Fibroblast of the conjunctiva (primary cell): ENCODE data around the gene ASB15.

Source experiments
- DNase-seq: peaks from one replicate; pipeline ENCODE4 v3.0.0-alpha.2; 2010; ENCODE audit warnings: low read depth

Gene ASB15

DNA sequence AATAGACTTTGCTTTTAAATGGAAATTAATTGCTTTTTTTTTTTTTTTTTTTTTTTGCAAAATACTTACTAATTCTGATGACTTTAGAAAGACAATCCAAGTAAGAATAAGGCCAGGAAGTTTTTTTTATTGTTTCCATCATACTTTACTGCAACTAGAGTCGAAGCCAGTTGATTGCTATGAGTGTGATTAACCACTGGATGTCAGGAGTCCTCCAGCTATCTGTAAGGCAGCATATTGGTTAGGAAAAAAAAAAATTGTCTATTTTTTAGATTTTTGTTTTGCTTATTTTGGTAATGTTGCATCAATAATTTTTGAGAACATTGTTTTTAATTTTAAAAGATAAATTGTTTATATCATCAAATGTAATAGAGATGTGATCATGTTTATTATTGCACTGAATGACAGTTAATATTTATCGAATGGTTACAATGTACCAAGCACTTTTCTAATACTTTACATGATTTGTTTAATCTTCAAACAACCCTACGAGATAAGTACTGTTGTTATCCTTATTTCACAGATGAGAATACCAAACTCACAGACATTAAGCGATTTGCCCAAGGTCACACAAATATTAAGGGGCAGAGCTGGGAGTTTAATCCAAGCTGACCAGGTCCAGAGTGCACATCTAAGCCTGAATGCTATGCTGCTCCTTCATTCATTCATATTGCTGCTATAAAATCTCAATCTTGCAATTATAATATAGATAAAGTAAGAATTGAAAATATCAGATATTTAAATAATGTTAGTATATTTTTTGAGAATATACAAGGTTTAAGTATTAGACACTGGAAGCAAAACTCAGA lies 34.1 kb downstream of the ASB15 start:
- peak; percentile 47 for DNase-seq

DNA sequence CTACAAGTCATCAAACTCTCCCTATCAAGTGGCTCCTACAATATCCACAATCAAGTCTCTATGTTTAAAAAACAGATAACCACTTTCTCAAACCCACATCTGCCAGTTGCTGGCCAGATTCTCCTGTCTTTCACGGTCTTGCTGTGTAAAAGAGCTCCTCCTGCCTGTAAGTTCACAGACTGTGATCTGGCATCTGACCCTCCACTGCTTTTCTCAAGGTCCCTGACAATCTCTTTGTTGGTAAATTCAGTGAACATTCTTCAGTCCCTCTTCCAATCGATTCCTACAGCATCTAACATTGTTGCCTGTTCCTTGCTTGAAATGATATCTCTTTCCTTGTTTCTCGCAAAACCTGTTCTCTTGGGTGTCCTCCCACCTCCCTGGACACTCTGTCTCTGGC lies 35.6 kb downstream of the ASB15 start:
- DNase-seq: no peak

DNA sequence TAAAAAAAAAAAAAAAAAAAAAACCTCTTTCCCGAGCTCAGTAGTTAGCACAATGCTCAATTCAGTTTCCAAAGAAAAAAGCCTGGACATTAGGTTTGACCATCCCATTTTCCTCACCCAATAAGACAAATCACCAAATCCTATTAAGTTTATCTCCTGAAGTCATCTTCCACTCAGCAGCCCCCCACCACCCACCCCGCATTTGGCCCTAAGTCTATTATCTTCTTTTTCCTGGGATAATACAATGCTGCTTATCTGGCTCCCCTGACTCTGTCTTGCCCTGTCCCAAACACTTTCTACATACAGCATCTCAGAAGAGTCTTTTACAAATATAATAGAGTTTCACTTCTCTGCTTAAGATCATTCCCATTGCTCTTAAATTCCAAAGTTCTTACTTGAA lies 36.3 kb downstream of the ASB15 start:
- DNase-seq: no peak

DNA sequence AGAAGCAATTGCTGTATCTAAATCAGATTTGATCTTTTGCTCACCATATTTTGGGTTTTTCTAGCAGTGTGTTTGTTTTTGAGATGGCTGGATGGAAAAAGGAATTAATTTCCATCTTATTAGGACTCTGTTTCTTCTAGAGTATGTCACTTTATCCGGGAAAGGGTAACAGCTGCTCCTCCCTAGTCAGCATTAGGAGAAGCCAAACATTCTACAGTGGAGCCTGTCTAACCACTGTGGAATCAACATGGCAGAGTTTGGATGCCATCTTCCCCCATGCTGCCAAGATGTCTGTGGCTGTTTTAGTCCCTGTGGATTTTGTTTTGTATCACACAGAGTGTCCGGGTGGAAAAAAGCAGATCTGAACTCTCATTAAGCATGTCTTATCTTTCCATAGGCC lies 38.0 kb downstream of the ASB15 start:
- no peak for DNase-seq

DNA sequence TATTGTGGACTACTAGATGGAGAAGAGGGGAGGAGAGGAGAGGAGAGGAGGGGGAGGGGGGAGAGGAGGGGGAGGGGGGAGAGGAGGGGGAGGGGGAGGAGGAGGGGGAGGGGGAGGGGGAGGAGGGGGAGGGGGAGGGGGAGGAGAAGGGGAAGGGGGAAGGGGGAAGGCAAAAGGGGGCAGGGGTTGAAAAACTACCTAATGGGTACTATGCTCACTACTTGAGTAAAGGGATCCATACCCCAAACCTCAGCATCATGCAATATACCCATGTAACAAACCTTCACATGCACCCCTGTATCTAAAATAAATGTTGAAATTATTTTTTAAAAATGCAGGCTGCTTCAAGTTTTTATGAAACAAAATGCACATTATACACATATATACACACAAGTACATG lies 39.0 kb downstream of the ASB15 start:
- no peak for DNase-seq

DNA sequence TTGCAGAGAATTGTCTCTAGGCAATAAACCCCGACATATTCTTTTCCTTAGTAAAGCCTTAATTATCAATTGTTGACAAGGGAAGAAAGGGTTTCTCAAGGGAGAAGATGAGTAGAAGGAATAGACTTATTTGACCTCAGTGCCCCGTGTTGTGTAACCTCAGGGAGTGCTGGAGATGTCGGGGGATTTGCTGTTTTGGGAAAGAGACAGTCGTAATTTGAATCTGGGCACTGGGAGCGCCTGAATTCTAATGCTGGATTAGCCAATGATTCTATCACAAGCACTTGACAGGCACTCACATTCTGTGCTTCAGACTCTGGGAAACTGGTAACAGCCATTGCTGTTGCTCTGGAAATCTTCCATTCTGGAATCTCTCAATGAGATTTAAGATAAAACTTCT lies 40.3 kb downstream of the ASB15 start:
- DNase-seq: no peak

DNA sequence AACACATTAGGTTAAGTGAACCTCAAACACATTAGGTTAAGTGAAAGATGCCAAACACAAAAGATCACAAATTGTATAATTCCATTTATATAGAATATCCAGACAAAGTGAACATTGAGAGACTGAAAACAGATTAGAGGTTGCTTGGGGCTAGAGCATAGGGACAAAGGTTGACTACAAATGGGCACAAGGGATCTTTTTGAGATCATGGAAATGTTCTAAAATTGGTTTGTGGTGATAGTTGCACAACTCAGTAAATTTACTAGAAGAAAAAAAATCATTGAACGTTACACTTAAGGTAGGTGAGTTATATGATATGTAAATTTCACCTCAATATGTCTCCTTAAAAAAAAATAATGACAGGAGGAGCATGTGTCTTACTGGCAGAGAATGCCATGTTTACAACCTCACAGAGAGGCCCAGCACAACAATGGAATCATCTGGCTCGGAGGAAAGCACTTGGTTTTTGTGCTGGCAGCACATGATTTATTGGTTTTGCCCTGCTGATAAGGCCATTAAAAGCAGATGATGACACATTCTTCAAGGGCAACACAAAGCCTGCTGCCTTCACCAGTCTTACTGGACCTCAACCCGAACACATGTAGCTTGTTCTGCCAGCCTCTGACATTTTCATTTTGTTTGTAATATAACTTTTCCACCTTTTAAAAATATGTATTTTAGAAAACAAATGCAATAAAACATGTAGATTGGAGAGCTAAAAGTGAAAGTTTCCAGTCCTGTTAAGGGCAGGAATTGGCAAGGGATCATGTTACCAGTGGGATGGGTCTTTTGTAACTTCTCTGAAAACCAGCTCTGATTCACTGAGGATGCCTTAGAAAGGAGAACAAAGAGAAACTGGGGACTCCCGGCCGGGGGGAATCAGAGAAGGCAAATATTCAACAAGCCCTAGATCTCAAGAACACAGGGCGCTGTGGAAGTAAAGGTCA lies 42.1 kb downstream of the ASB15 start:
- DNase-seq: peak; percentile 53

DNA sequence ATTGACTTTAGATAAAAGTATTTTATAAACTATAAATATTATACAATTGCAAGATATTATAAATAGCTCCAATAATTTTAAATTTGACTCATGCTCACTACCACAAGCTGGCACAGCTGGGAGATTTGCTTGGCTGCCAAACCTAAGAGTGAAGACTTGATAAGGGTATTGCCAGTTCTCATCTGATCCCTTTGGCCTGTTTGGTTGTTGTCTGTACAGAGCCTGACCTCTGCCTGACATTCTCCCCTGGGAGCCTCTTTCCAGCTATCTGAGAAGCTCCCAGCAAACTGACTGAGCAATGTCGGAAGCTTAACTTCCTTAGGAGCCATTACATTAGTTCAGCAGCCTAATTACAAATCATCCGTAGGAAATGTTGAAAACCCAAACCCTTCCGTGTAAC lies 43.9 kb downstream of the ASB15 start:
- no peak for DNase-seq

DNA sequence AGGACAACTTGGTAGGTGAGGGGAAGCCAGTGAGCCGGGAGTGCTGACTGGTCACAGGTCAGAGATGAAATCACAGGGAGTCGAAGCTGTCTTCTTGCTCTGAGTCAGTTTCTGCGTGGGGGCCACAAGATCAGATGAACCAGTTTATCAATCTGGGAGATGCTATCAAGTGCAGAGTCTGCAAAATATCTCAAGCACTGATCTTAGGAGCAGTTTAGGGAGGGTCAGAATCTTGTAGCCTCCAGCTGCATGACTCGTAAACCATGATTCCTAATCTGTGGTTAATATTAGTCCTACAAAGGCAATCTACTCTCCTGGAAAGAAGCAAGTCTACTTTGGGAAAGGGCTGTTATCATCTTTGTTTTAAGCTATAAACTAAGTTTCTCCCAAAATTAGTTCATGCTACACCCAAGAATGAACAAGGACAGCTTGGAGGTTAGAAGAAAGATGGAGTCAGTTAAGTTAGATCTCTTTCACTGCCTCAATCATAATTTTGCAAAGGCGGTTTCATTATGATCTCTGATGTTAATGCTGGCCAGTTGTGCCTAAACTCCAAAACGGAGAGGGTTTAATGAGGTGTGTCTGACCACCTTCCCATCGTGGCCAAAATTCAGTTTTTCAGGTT lies 45.6 kb downstream of the ASB15 start:
- DNase-seq: no peak

DNA sequence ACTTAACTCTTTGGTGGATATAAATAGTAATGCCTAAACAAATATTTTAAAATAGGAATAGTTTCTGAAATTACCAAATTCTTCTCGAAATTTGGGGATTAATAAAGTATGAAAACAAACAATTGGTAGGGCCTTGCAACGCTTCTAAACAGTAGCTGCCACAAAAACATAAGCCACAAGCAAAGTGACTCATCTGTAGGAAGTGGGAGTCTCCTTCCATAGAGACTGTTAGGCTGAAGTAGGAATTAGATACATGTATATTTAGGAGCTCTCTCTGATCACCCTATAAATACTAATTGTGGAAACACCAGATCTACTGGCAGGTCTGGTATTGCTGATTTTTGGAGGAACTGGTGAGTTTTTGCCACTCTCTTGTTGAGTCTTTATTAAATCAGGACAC lies 48.3 kb downstream of the ASB15 start:
- DNase-seq: no peak

DNA sequence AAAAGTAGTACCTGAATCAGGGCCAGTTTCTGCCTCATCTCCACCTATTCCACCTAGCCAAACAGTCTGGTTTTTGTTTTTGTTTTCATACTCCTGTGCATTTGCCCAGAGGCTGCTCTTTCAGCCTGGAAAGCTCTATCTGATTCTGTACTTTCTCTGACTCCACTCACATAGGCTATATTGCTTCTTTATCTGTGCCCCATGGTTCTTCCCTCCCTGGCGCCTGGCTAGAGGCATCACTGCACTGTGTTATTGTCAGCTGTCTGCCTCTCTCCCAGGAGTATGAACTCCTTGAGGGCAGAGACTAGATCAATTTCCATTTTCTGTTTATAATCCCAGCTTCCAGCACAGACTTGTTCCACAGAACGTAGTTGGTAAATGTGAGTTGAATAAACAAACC lies 49.0 kb downstream of the ASB15 start:
- no peak for DNase-seq

DNA sequence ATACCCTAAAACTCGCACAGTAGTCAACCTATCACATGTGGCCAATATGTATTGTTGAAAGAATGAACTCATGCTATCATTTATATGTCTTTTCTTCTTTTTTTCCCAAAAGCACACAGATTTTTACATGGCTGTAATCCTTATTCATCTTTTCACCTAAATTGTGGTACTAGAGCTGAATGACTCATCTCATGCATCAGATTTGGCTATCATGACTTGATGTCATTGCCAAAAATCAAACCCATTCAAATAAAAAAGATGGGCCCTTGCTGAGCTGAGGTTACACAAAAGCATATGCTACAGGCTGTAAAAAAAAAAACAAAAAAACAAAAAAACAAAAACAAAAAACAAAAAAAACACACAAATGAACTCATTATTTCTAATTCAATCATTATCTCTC lies 50.8 kb downstream of the ASB15 start:
- no peak for DNase-seq

DNA sequence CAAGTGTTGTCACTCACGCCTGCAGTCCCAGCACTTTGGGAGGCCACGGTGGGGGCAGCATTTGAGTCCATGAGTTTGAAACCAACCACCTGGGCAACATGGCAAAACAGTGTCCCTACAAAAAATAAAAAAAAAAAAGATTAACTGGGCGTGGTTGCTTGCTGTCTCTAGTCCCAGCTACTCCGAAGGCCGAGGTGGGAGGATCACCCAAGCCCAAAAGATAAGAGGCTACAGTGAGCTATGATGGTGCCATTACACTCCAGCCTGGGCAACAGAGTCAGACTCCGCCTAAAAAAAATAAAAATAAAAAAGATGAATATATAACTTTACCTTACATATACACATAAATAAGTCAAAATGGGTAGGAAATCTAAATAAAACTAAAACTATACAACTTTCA lies 51.5 kb downstream of the ASB15 start:
- no peak for DNase-seq

DNA sequence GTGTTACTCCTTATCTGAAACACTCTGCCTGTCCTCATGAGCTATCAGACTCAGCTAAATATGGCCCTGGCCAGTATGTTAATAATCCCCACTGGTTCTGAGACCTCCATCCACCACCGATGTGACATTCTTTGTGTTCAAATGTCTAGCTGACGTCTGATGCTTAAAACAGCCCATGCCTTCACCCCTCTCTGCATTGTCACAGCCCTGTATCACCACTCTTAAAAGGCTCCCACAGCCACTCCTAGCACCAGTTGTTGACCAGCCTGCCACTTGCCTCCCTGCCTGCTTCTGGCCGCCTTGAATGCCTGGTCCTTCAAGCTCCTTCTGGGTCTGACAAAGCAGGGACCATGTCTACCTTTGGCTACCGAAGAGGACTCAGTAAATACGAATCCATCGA lies 54.0 kb downstream of the ASB15 start, which contains the start of gene LMOD2:
LMOD2 (plus strand) TSS at position 253 of the 400 bp plus-strand sequence; CDS start at position 351, 98 bp downstream.
- no peak for DNase-seq

DNA sequence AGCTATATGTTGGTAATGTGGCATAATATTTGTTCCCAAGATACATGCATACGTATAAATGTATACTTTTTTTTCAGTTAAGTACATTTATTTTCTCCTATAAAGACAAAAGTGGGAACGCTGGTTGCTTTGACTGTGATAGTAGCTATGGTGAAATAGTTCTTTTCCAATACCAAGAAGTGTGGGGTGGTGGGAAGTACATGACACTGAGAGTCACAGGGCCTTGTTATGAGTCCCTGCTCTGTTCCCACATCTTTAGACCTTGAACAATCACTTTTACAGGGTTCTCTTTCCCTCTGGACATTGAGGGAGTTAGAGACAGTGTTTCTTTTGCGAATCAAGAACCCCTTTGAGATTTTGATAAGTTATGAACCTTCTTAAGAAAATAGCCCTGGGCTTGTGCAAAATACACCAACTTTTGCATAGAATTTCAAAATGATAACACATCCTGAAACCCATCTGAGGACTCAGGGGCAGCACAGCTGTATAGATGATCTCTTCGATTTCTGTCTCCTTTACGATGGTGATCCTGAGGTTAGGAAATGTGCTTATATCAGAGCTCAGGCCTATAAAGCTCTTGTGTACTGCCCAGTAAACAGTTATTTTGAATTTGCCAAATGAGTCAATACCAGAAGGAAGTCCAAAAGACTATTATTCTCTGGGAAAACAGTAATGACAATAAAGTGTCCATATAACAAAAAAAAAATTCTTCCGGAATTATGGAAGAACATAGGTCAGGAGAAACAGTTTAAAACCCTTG lies 55.1 kb downstream of the ASB15 start:
- no peak for DNase-seq

DNA sequence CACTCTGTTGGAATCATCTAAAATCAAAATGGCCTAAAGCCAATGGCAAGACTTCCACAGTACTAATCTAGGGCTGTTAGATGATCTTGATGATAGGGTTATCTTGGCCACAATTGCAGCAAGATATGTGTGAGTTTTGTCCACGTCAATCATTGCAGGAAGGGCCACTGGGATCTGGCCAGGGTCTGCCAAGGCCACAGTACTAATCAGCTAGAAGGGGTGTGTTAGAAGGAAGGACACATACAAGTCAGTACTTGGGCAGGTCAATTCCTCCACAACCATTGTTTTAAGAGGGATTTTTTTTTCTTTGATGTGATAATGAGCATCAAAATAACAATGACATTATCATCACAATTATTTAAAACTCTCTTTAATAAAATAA lies 55.7 kb downstream of the ASB15 start:
- no peak for DNase-seq

DNA sequence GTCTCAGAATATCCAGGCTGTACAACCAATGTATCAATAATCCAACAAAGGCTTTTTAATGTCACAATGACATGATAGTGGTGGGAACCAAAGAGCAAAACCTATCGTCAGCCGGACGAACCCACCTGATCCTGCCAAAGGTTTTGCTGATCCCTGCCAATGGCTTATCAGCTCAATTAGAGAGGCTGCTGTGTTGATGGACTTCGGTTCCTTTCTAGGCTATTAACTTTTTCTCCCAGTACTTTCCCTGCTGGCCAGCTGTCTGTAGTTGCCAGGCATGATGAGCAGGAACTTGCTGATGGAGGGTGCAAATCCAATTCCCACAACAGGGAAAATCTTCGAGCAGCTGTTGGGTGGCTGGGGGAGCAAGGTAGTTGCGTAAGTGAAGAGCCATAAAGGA lies 56.4 kb downstream of the ASB15 start:
- DNase-seq: no peak

DNA sequence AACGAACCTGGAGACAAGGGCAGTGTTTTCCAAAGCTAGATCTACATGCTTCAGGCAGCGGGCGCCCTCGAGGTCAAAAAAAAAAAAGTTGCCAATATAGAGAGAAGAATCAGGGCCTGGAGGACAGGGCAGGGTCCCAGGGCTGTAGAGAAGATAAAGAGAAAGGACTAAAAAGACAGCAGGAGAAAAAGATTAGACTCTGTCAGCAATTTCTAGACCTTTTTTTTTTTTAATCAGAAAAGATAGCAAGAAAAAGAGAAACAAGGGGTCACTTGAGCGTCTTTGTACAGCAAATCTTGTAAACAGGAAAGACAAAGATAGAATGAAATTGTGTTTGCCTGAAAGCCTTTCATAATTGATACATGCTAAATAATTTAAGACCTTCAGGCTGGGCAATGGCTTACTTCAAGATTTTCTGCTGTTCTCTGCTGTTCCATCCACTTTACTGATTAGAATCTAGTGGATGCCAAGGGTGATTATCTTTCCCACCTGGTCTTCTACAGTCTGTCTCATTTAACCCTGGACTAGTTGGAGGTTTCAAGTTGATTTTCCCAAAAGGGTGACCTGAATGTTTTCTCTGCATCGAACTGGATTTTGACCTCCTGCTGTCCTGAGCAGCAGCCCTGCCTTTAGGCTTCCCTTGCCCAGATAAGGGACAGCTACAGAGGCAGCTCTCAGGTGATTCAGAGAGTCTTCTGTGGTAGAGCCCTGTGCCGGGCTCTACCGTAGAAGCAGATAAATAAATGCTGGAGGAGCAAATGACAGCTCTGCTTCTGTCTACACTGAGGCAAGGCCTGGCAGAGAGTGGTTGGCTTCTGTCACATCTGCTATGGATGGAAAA lies 59.1 kb downstream of the ASB15 start:
- DNase-seq: no peak

DNA sequence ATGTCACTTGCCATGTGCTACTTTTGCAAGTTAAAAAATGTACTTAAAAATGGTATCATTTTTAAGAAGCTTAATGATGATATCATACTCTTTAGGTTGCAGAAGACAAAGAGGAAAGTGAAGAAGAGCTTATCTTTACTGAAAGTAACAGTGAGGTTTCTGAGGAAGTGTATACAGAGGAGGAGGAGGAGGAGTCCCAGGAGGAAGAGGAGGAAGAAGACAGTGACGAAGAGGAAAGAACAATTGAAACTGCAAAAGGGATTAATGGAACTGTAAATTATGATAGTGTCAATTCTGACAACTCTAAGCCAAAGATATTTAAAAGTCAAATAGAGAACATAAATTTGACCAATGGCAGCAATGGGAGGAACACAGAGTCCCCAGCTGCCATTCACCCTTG lies 60.1 kb downstream of the ASB15 start:
- no peak for DNase-seq

DNA sequence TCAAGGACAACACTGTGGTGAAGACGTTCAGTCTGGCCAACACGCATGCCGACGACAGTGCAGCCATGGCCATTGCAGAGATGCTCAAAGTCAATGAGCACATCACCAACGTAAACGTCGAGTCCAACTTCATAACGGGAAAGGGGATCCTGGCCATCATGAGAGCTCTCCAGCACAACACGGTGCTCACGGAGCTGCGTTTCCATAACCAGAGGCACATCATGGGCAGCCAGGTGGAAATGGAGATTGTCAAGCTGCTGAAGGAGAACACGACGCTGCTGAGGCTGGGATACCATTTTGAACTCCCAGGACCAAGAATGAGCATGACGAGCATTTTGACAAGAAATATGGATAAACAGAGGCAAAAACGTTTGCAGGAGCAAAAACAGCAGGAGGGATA lies 60.7 kb downstream of the ASB15 start:
- no peak for DNase-seq

DNA sequence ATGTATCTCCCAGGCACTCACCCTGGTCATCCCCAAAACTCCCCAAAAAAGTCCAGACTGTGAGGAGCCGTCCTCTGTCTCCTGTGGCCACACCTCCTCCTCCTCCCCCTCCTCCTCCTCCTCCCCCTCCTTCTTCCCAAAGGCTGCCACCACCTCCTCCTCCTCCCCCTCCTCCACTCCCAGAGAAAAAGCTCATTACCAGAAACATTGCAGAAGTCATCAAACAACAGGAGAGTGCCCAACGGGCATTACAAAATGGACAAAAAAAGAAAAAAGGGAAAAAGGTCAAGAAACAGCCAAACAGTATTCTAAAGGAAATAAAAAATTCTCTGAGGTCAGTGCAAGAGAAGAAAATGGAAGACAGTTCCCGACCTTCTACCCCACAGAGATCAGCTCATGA lies 61.1 kb downstream of the ASB15 start:
- DNase-seq: no peak
